Measurements from ENCODE around the gene SEPTIN12. TPM values are rescaled to one million over a fixed set of nuclear protein-coding genes. Genes with fewer than 3 reads are reported as not detected.
A peak's percentile ranks its signal among the peaks of the same experiment; 100 is the strongest.
"Not testable (repeated sequence)": the region's sequence is repeated elsewhere in the genome, so short reads cannot be mapped to it uniquely, and the experiment has no call there.

The SEPTIN12 gene
- total RNA-seq, 1 donor from 2014 or later: not detected

DNA sequence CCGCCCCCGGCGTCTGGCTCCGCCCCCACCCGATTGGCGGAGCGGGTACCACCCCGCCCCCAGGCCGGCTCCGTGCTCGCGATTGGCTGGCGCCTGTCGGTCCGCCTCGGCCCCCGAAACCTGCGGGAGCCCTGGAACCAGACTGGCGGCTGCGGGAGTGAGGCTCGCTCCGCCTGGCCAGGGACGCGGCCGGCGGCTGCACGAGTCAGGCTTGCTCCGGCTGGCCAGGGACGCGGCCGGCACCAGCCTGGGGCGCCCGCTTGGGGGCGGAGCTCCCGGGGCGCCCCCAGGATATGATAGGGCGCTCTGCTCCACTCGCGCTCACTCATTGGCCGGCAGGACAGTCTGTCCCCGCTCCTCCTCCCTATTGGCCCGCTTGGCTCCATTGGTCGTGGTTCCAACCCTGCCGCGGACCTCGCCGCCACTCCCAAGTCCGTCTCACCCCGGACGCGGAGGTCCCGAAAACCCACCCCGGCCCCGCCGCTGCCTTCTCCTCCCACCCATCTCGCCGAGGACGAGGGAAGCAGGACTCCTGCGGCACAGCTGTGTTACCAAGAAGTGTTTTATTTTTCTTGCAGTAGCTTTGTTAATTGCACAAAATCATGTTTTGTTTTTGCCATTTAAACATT is 14.6 kb upstream of the SEPTIN12 start:
- ATAC-seq: peak; percentile 89

DNA sequence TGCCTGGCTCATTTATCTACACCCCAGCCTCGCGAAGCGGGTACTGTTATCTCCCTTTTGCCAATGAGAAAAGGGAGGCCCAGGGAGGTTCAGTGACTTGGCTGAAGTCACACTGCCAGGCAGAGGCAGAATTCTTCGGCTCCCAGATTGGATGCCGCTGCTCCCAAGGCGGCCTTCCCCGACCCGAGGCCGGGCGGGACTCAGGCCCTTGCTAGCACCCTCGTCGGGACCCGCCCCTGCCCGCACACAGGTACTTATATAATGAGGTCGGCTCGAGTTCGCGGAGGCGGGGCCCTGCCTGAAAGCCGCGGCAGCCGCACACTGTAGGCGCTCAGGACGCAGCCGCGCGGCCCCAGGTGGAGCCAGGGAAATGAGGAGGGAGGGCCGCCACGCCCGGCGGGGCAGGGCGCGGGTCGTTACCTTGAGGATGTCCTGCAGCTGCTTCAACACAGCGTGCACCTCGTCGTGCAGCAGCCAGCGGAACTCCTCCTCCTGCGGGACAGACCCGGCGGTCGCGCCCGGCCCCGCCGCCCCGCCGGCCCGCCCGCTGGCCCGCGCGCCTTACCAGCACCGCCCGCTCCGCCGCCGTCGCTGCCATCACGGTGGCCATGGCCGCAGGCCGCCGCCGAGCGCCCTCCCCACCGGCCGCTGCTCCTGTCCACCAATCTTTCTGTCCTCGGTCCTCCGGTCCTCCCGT is 14.0 kb upstream of the SEPTIN12 start, which contains the start of gene ROGDI:
TSS of gene ROGDI (minus strand) at position 672 of the 697 bp plus-strand sequence. CDS start at position 610, 62 bp downstream.
- ATAC-seq: peak; percentile 83

- peak; percentile 1 for ATAC-seq
Measured at GRCh38 chr16:4801051-4801961, 13.2 kb upstream of the SEPTIN12 start.

DNA sequence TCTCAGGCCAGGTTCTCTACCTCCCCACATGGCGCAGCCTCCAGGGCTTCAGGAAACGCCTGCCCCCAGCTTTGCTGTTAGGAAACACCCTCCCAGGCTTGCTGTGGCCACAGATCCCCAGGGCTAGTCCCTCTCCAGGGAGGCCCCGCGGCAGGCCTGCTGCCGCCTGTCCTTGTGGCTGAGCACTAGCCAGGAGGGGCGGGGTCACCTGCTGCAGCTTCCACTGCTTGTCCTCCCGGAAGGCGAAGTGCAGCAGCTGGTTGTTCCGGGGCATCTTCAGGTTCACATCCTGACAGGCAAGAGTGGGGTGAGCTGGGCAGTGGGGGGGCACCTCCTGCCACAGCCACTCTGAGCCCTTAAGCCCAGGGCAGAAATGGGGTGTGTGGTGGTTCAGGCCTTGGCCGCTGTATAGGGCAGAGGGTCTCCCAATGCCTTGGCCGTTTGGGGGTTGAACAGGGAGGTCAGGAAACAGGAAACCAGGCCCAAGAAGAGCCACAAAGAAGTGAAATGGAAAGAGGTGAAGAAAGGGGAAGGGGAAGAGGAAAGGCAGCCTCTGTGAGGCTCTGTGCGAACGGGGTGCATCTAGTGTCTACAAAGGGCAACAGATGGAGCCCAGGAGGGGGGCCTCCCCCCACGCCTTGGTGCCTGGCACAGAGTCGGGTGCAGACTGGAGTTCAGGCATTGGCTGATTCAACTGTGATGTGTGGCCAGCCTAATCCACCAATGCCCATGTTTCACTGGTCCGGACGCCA is 12.3 kb upstream of the SEPTIN12 start:
- ATAC-seq: peak; percentile 21

- ATAC-seq: no peak
Measured at GRCh38 chr16:4799171-4799855, 11.2 kb upstream of the SEPTIN12 start.

DNA sequence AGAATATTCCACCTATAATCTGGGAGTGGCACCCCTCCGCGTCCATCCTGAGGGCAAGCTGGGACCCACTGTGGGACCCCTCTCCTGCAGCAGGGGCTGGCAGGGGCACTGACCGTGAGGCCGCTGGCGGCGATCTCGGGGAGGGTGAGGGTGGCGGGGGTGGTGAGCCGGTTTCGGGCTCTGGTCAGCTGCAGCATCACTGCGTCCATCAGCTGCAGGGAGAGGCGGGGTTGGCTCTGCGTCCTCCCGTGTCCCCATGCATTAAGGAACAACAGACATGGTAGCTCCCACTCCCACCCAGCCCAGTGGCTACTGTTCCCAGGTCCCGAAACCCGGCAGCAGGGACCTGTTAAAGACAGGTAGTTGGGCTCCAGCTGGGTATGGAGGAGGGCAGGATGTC is 10.3 kb upstream of the SEPTIN12 start:
- ATAC-seq: no peak

GRCh38 chr16:4797805-4798252 is 9.7 kb upstream of the SEPTIN12 start:
- ATAC-seq: no peak

GRCh38 chr16:4796982-4797804 is 9.0 kb upstream of the SEPTIN12 start:
- ATAC-seq: no peak

- no peak for ATAC-seq
Measured at GRCh38 chr16:4795828-4796572, 7.9 kb upstream of the SEPTIN12 start.

- peak; percentile 44 for ATAC-seq
Measured at GRCh38 chr16:4795181-4795827, 7.2 kb upstream of the SEPTIN12 start, which contains the start of gene SMIM22. Gene SMIM22, plus strand, starts transcription at chr16:4795369. Its CDS starts 366 bp downstream, at chr16:4795735.

GRCh38 chr16:4792951-4793513 is 4.9 kb upstream of the SEPTIN12 start:
- no peak for ATAC-seq

- ATAC-seq: no peak
Measured at GRCh38 chr16:4790871-4791270, 2.7 kb upstream of the SEPTIN12 start.

GRCh38 chr16:4790261-4790660 is 2.1 kb upstream of the SEPTIN12 start:
- no peak for ATAC-seq

- ATAC-seq: no peak
Measured at GRCh38 chr16:4788910-4789309, 765 bp upstream of the SEPTIN12 start.

GRCh38 chr16:4788489-4788889 is 344 bp upstream of the SEPTIN12 start:
- ATAC-seq: no peak

GRCh38 chr16:4787068-4787467 is 1.1 kb downstream of the SEPTIN12 start:
- peak; percentile 24 for ATAC-seq

DNA sequence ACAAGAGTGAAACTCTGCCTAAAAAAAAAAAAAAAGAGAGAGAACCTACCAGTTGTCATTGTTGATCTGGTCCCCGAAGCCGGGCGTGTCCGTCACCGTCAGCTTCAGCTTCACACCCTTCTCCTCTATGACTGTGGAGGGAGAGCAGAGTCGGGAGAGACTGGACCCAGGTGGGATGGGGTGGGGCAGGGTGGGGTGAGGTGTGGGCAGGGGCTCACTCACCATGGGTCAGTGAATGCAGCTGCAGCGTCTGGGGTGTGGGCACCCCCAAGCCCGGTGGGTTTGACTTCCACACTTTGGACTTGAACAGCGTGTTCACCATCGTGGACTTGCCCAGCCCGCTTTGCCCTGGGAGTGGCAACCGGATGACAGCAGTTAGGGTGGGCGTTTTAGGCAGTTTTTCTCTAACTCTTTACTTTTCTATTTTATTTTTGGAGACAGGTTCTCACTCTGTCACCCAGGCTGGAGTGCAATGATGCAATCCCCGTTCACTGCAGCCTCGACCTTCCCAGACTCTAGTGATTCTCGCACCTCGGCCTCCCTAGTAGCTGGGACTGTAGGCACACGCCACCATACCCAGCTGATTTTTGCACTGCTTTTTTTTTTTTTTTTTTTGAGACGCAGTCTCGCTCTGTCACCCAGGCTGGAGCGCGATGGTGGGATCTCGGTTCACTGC is 2.2 kb downstream of the SEPTIN12 start:
- peak; percentile 6 for ATAC-seq

DNA sequence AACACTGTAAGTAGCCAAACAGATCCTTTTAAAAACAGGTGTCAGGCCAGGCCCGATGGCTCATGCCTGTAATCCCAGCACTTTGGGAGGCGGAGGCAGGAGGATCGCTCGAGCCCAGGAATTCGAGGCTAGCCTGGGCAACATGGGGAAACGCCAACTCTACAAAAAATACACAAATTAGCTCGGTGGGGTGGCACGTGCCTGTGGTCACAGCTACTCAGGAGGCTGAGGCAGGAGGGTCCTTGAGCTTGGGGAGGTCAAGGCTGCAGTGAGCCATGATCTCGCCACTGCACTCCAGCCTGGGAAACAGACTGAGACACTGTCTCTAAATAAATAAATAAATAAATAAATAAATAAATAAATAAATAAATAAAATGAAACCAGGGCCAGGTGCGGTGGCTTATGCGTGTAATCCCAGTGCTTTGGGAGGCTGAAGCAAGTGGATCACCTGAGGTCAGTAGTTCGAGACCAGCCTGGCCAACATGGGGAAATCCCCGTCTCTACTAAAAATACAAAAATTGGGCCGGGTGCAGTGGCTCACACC is 3.6 kb downstream of the SEPTIN12 start:
- ATAC-seq: not testable (repeated sequence)
